Cardiac muscle cell (in vitro differentiated cells and primary cell): ENCODE data around the gene RSRC1. TPM values are rescaled to one million over a fixed set of nuclear protein-coding genes. Genes with fewer than 3 reads are reported as not detected.

Source experiments
- DNase-seq, 2 donors: peaks; one replicate each; pipeline versions ENCODE4 v3.0.0 to v3.0.0-alpha.2; 2010 to 2017; ENCODE audit warnings: low read depth in 1 of 2, low spot score in 1 of 2
- H3K27ac ChIP-seq: fragments of 200-600 bp; sonication (generic); 2 replicates; pipeline ENCODE4 v1.5.1; 2016
- H3K27me3 ChIP-seq: fragments of 200-600 bp; sonication (generic); 2 replicates; pipeline ENCODE4 v1.6.0; 2016; ENCODE audit warnings: control low read depth
- H3K36me3 ChIP-seq: fragments of 200-600 bp; sonication (generic); 2 replicates; pipeline ENCODE4 v1.5.1; 2016; ENCODE audit warnings: control low read depth
- H3K4me1 ChIP-seq: fragments of 200-600 bp; sonication (generic); 2 replicates; pipeline ENCODE4 v1.8.1; 2017; ENCODE audit warnings: low read depth, mild to moderate bottlenecking, mixed run types
- H3K4me3 ChIP-seq: fragments of 200-600 bp; sonication (generic); 2 replicates; pipeline ENCODE4 v1.5.1; 2016; ENCODE audit warnings: mild to moderate bottlenecking
- H3K9me3 ChIP-seq: fragments of 200-600 bp; sonication (generic); 2 replicates; pipeline ENCODE4 v1.5.1; 2017; ENCODE audit warnings: low read depth, mild to moderate bottlenecking, control low read depth
- polyA plus RNA-seq: library from polyadenylated mRNA; unstranded; fragments of >200 nt; fragmentation: Nextera tagmentation; extraction: Ambion mirVana; gene quantifications from 2 replicates; pipeline ENCODE4 v1.2.1, GENCODE V29; 2016
- total RNA-seq: library from RNA; depleted of rRNA; stranded (reverse); fragments of >200 nt; gene quantifications from 2 replicates; pipeline ENCODE4 v1.2.3, GENCODE V29; 2016
- TF ChIP-seq, protein P1 (sequence below): IDR thresholded peaks from 2 replicates; pipeline ENCODE4 v1.5.1; 2012; ENCODE audit warnings: low read depth, mild to moderate bottlenecking, low read length

The RSRC1 gene
- total and polyA plus RNA-seq, 2 experiments from 2014 or later, result 23.6 to 55.9 TPM

DNA sequence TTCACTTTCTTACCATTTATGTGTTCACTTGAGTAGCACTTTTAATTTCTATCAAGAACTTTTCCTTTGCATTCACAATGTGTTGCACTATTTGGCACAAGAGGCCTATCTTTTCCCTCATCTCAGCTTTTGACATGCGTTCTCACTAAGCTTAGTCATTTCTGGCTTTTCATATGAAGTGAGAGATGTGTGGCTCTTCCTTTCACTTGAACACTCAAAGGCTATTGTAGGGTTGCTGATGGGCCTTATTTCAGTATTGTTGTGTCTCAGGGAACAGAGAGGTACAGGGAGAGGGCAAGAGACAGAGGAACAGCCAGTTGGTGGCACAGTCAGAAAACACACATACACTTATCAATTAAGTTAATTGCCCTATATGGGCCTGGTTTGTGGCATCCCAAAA is 333.7 kb downstream of the RSRC1 start:
- H3K27ac ChIP-seq, result no peak overlapping the region
- no peaks in the 10 kb centered on the region for H3K9me3 ChIP-seq
- no peaks in the 10 kb centered on the region for H3K36me3 ChIP-seq
- no peaks in the 10 kb centered on the region for H3K27me3 ChIP-seq
- TF ChIP-seq, protein P1, sequence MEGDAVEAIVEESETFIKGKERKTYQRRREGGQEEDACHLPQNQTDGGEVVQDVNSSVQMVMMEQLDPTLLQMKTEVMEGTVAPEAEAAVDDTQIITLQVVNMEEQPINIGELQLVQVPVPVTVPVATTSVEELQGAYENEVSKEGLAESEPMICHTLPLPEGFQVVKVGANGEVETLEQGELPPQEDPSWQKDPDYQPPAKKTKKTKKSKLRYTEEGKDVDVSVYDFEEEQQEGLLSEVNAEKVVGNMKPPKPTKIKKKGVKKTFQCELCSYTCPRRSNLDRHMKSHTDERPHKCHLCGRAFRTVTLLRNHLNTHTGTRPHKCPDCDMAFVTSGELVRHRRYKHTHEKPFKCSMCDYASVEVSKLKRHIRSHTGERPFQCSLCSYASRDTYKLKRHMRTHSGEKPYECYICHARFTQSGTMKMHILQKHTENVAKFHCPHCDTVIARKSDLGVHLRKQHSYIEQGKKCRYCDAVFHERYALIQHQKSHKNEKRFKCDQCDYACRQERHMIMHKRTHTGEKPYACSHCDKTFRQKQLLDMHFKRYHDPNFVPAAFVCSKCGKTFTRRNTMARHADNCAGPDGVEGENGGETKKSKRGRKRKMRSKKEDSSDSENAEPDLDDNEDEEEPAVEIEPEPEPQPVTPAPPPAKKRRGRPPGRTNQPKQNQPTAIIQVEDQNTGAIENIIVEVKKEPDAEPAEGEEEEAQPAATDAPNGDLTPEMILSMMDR, result no peak
- H3K4me3 ChIP-seq, result no peak overlapping the region
- DNase-seq, result no peak
- no peaks in the 10 kb centered on the region for H3K4me1 ChIP-seq

DNA sequence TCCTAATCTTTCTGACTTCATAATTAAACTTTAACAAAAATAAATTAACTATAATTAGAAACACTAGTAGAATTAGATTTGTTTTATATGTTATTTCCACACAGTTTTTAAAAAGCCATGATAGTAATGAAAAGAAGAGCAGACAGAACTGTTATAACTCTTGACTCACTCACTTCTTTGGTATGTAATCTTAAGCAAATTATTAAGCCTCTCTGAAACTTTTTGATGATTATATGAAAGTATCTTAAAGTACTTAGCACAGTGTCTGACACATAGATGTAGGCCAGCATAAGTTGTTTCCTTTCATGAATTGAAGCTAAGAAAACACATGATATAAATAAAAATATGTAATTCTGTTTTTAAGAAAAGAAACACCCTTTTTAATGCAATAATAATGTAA is 337.5 kb downstream of the RSRC1 start:
- TF ChIP-seq, protein P1, result no peak
- no peak overlapping the region for H3K27ac ChIP-seq
- H3K36me3 ChIP-seq, result no peaks in the 10 kb centered on the region
- H3K9me3 ChIP-seq, result no peaks in the 10 kb centered on the region
- H3K4me1 ChIP-seq, result no peaks in the 10 kb centered on the region
- no peaks in the 10 kb centered on the region for H3K27me3 ChIP-seq
- no peak for DNase-seq
- no peak overlapping the region for H3K4me3 ChIP-seq

DNA sequence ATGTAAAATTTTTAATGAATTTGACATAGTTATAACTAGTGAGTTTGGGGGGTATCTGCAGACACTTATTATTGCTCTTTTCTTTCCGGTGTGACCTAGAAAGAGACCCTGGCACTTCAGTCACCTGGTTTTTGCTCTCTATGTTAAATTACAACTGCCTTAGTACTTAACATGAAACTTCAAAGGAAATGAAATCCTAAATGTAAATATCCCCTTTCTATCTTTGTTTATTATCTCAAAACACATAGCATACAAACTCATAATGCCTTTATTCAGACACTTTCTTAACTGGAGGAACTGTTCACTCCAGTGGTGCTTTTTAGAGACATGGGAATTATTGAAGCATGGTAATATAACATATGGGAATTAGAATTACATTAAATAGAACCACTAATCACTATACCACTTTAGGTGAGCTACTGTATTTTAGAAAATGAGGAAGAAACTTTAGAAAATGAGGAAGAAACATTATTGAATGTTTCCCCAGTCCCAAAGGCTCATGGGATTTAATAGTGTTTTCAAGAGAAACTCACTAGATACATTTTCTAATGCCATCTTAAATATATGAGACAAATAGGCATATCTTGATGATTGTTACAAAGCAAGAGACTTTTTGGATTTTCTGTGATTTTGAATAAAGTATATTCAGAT is 341.6 kb downstream of the RSRC1 start:
- Histone ChIP-seq H3K4me3 (no peak overlapping the region), H3K36me3 (no peaks in the 10 kb centered on the region), H3K9me3 (no peaks in the 10 kb centered on the region), H3K4me1 (no peaks in the 10 kb centered on the region), H3K27ac (no peak overlapping the region), H3K27me3 (no peaks in the 10 kb centered on the region)
- TF ChIP-seq, protein P1, result no peak
- no peak for DNase-seq

DNA sequence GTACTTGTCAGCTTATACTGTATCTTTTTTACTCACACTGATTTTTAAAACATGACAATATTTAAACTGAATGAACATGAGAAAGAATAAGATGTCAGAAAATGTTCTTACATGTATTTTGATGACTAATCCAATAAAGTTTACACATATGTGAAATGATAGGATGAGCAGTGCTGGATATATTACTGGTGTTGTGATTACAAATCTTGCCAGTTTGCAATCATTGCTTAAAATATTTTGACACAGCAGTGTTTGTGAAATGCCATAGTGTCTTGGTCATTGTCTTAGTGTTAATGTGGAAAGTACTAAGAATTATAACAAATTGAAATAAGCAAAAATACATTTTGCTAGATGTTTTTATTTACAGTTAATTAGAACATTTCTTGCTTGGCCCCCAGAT is 342.4 kb downstream of the RSRC1 start:
- no peak overlapping the region for H3K27ac ChIP-seq
- no peaks in the 10 kb centered on the region for H3K36me3 ChIP-seq
- no peak overlapping the region for H3K4me3 ChIP-seq
- no peaks in the 10 kb centered on the region for H3K4me1 ChIP-seq
- H3K9me3 ChIP-seq, result no peaks in the 10 kb centered on the region
- TF ChIP-seq, protein P1, result no peak
- no peak for DNase-seq
- H3K27me3 ChIP-seq, result no peaks in the 10 kb centered on the region

DNA sequence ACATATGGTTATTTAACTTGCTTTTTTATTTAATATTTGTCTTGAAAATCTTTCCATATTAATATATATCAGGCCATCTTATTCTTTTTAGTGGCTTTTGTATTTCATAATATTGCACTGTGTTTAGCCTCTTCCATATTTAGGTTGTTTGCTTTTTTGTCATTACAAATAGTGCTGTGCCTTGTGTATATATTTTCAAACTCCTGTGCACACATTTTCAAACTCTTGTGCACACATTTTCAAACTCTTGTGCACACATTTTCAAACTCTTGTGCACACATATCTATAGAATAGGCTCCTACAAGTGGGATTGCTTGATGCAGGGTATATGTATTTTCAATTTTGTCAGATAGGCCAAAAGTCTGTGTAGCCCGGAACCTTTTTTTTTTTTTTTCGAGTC is 343.1 kb downstream of the RSRC1 start:
- TF ChIP-seq, protein P1, result no peak
- H3K4me3 ChIP-seq, result no peak overlapping the region
- H3K9me3 ChIP-seq, result no peaks in the 10 kb centered on the region
- H3K36me3 ChIP-seq, result no peaks in the 10 kb centered on the region
- no peaks in the 10 kb centered on the region for H3K27me3 ChIP-seq
- DNase-seq, result no peak
- H3K4me1 ChIP-seq, result no peaks in the 10 kb centered on the region
- no peak overlapping the region for H3K27ac ChIP-seq
